H1 (cell line): Measurements from ENCODE around the gene GAPT. TPM values are rescaled to one million over a fixed set of nuclear protein-coding genes. Genes with fewer than 3 reads are reported as not detected.

Experiments
- CTCF ChIA-PET: fragments of 300-600 bp; sonication (Branson Sonifier 250); formaldehyde crosslinking; loops from one replicate; lab custom pipeline; 2021; ENCODE audit not compliant: partially characterized antibody; lab: Charles Lee
- POLR2A ChIA-PET: fragments of 300-600 bp; sonication (Branson Sonifier 250); formaldehyde crosslinking; loops from one replicate; lab custom pipeline; 2021; ENCODE audit warnings: inconsistent platforms; ENCODE audit not compliant: partially characterized antibody; lab: Charles Lee
- DNase-seq, 2 experiments: peaks; one replicate each; pipeline versions ENCODE4 v3.0.0 to v3.0.0-alpha.2; 2010 to 2022; ENCODE audit warnings: low spot score in 2 of 2, low read depth in 1 of 2, mixed read lengths in 1 of 2
- FAIRE-seq: peaks from 2 replicates; lab custom pipeline; 2011; peaks lifted over from hg19 to GRCh38; lab: Jason Lieb, UNC
- H2AFZ ChIP-seq: 2 replicates; pipeline ENCODE4 v1.8.1; 2012; ENCODE audit warnings: low read length, inconsistent platforms
- H2AK5ac ChIP-seq: 2 replicates; pipeline ENCODE4 v1.6.1; 2013; ENCODE audit warnings: low read depth, low read length
- H2BK120ac ChIP-seq: replicated peaks from 2 replicates; pipeline ENCODE3; 2013; ENCODE audit warnings: low read depth, low read length, inconsistent platforms
- H2BK12ac ChIP-seq: 2 replicates; pipeline ENCODE4 v1.6.1; 2013; ENCODE audit warnings: low read depth, low read length
- H2BK15ac ChIP-seq: 2 replicates; pipeline ENCODE4 v1.6.1; 2013; ENCODE audit warnings: low read length
- H2BK20ac ChIP-seq: 2 replicates; pipeline ENCODE4 v1.6.1; 2013; ENCODE audit warnings: low read length
- H2BK5ac ChIP-seq: 2 replicates; pipeline ENCODE4 v1.6.1; 2013; ENCODE audit warnings: low read depth, low read length
- H3K14ac ChIP-seq: 2 replicates; pipeline ENCODE4 v1.6.1; 2013; ENCODE audit warnings: inconsistent platforms; ENCODE audit not compliant: insufficient read length
- H3K18ac ChIP-seq: 2 replicates; pipeline ENCODE4 v1.6.1; 2013; ENCODE audit warnings: low read length; ENCODE audit errors: extremely low read depth
- H3K23ac ChIP-seq: 2 replicates; pipeline ENCODE4 v1.6.1; 2013; ENCODE audit warnings: inconsistent platforms; ENCODE audit not compliant: insufficient read length
- H3K23me2 ChIP-seq: 2 replicates; pipeline ENCODE4 v1.6.1; 2013; ENCODE audit warnings: low read depth, low read length
- H3K27ac ChIP-seq: 2 replicates; pipeline ENCODE4 v1.6.1; 2011; ENCODE audit warnings: low read depth, low read length, inconsistent platforms
- H3K27me3 ChIP-seq, 4 experiments: replicated peaks in 1 of 4; 1 replicate in 1 of 4; 2 replicates in 3 of 4; pipeline versions ENCODE4 v1.6.1 to v1.8.1; 2011 to 2013; ENCODE audit warnings: low read length in 3 of 4, mild to moderate bottlenecking in 3 of 4, inconsistent platforms in 2 of 4, mixed read lengths in 2 of 4, moderate library complexity in 1 of 4; ENCODE audit not compliant: control insufficient read depth in 3 of 4, insufficient read depth in 3 of 4; ENCODE audit errors: extremely low read depth in 1 of 4
- H3K36me3 ChIP-seq, 4 experiments: 2 replicates each; pipeline versions ENCODE4 v1.6.1 to v1.8.1; 2011 to 2013; ENCODE audit warnings: mild to moderate bottlenecking in 4 of 4, low read length in 3 of 4, moderate library complexity in 2 of 4, control low read depth in 1 of 4, inconsistent platforms in 1 of 4; ENCODE audit not compliant: insufficient read depth in 4 of 4, control insufficient read depth in 2 of 4
- H3K4ac ChIP-seq: replicated peaks from 2 replicates; pipeline ENCODE3; 2013; ENCODE audit warnings: low read length, low read depth, mixed read lengths, inconsistent platforms; ENCODE audit not compliant: insufficient read length
- H3K4me1 ChIP-seq, 4 experiments: replicated peaks in 1 of 4; 1 replicate in 1 of 4; 2 replicates in 3 of 4; pipeline versions ENCODE4 v1.6.1 to v1.8.1; 2011 to 2013; ENCODE audit warnings: low read length in 3 of 4, inconsistent platforms in 2 of 4, mixed read lengths in 1 of 4; ENCODE audit not compliant: insufficient read depth in 4 of 4, control insufficient read depth in 3 of 4
- H3K4me2 ChIP-seq, 2 experiments: 2 replicates each; pipeline versions ENCODE4 v1.6.1 to v1.8.1; 2011 to 2013; ENCODE audit warnings: low read depth in 2 of 2, low read length in 2 of 2, control low read depth in 1 of 2, inconsistent platforms in 1 of 2, mild to moderate bottlenecking in 1 of 2; ENCODE audit not compliant: insufficient read depth in 1 of 2
- H3K4me3 ChIP-seq, 4 experiments: fragments of 200-600, 300-600 bp in 1 of 4; sonication (generic), shearing (Covaris generic), sonication (Bioruptor Twin) in 1 of 4; 2 replicates each; pipeline versions ENCODE4 v1.5.1 to v1.8.1; 2011 to 2016; ENCODE audit warnings: low read length in 4 of 4, low read depth in 3 of 4, control low read depth in 2 of 4, inconsistent platforms in 2 of 4, mild to moderate bottlenecking in 2 of 4, mixed read lengths in 1 of 4, moderate library complexity in 1 of 4; ENCODE audit not compliant: insufficient read depth in 2 of 4; ENCODE audit errors: extremely low read depth in 1 of 4
- H3K56ac ChIP-seq: replicated peaks from 2 replicates; pipeline ENCODE3; 2013; ENCODE audit warnings: low read depth, mild to moderate bottlenecking, mixed read lengths, low read length, inconsistent platforms; ENCODE audit not compliant: insufficient read length
- H3K79me1 ChIP-seq: 2 replicates; pipeline ENCODE4 v1.6.1; 2013; ENCODE audit warnings: low read depth, low read length, control low read depth
- H3K79me2 ChIP-seq, 2 experiments: 2 replicates each; pipeline versions ENCODE4 v1.6.1 to v1.8.1; 2012 to 2013; ENCODE audit warnings: low read length in 2 of 2, mild to moderate bottlenecking in 2 of 2, inconsistent platforms in 1 of 2; ENCODE audit not compliant: insufficient read depth in 2 of 2, control insufficient read depth in 1 of 2
- H3K9ac ChIP-seq, 4 experiments: replicated peaks in 1 of 4; 1 replicate in 1 of 4; 2 replicates in 3 of 4; pipeline versions ENCODE4 v1.6.1 to v1.8.1; 2011 to 2013; ENCODE audit warnings: low read depth in 3 of 4, low read length in 3 of 4, control low read depth in 2 of 4, mild to moderate bottlenecking in 2 of 4, moderate library complexity in 2 of 4, inconsistent platforms in 1 of 4; ENCODE audit errors: extremely low read depth in 1 of 4
- H3K9me3 ChIP-seq, 2 experiments: 2 replicates each; pipeline versions ENCODE4 v1.6.1 to v1.8.1; 2012 to 2013; ENCODE audit warnings: mild to moderate bottlenecking in 2 of 2, moderate library complexity in 2 of 2, control low read depth in 1 of 2, inconsistent platforms in 1 of 2, low read depth in 1 of 2, low read length in 1 of 2, mixed read lengths in 1 of 2; ENCODE audit not compliant: insufficient read depth in 2 of 2
- H4K20me1 ChIP-seq, 2 experiments: replicated peaks in 1 of 2; 2 replicates each; pipeline versions ENCODE3 to v1.8.1; 2011 to 2013; ENCODE audit warnings: inconsistent platforms in 2 of 2, low read length in 2 of 2, mild to moderate bottlenecking in 1 of 2; ENCODE audit not compliant: insufficient read depth in 2 of 2, control insufficient read depth in 1 of 2
- H4K5ac ChIP-seq: 2 replicates; pipeline ENCODE4 v1.6.1; 2013; ENCODE audit warnings: low read length, low read depth, mixed read lengths, inconsistent platforms; ENCODE audit not compliant: insufficient read length
- H4K8ac ChIP-seq: 2 replicates; pipeline ENCODE4 v1.8.0; 2013; ENCODE audit warnings: mild to moderate bottlenecking, moderate library complexity, low read length, inconsistent platforms; ENCODE audit not compliant: insufficient read depth; ENCODE audit errors: extremely low read depth
- H4K91ac ChIP-seq: replicated peaks from 2 replicates; pipeline ENCODE3; 2013; ENCODE audit warnings: low read length, mixed read lengths, inconsistent platforms; ENCODE audit not compliant: insufficient read length
- BACH1 ChIP-seq: IDR thresholded peaks from 2 replicates; pipeline ENCODE4 v1.6.1; 2012; ENCODE audit warnings: low read length, improper control_type of control experiment
- BRCA1 ChIP-seq: IDR thresholded peaks from 2 replicates; pipeline ENCODE4 v1.6.1; 2012; ENCODE audit warnings: low read depth, low read length, improper control_type of control experiment
- CBX8 ChIP-seq: fragments of 300-800, 300-1000 bp; sonication (generic); IDR thresholded peaks from 2 replicates; pipeline ENCODE4 v1.7.1; 2016; ENCODE audit warnings: low read depth, low read length, borderline replicate concordance
- CEBPB ChIP-seq: IDR thresholded peaks from 2 replicates; pipeline ENCODE4 v1.6.1; 2012; ENCODE audit warnings: low read depth, low read length
- CREB1 ChIP-seq: IDR thresholded peaks from 2 replicates; pipeline ENCODE4 v1.6.1; 2012; ENCODE audit warnings: inconsistent platforms
- POLR2A ChIP-seq, 2 experiments: IDR thresholded peaks; 1 replicate in 1 of 2; 2 replicates in 1 of 2; pipeline ENCODE4 v1.6.1; 2011; ENCODE audit warnings: low read depth in 2 of 2, low read length in 2 of 2, mild to moderate bottlenecking in 2 of 2; ENCODE audit errors: control extremely low read depth in 1 of 2
- RNF2 ChIP-seq: fragments of 200-900, 300-1000 bp; sonication (generic); IDR thresholded peaks from 2 replicates; pipeline ENCODE4 v1.7.1; 2016; ENCODE audit warnings: borderline replicate concordance, low read depth, mild to moderate bottlenecking, antibody characterized with exemption, low read length; ENCODE audit not compliant: poor library complexity, severe bottlenecking; ENCODE audit errors: missing control alignments
- SIX5 ChIP-seq: IDR thresholded peaks from 2 replicates; pipeline ENCODE4 v1.6.1; 2011; ENCODE audit warnings: mild to moderate bottlenecking, low read depth, low read length
- SP1 ChIP-seq: IDR thresholded peaks from 2 replicates; pipeline ENCODE4 v1.6.1; 2011; ENCODE audit warnings: low read depth, low read length
- SP4 ChIP-seq: IDR thresholded peaks from 2 replicates; pipeline ENCODE4 v1.6.1; 2012; ENCODE audit warnings: low read length, inconsistent platforms
- TBP ChIP-seq: IDR thresholded peaks from 2 replicates; pipeline ENCODE4 v1.6.1; 2011; ENCODE audit warnings: low read depth, low read length, improper control_type of control experiment
- YY1 ChIP-seq: IDR thresholded peaks from 2 replicates; pipeline ENCODE4 v1.6.1; 2011; ENCODE audit warnings: low read depth, mild to moderate bottlenecking, low read length
- WGBS, 2 experiments: shearing (Covaris generic) in 1 of 2; methylation state at CpG; one replicate each; pipeline versions ENCODE4 v1.1.6 to v1.1.7; 2013 to 2015; ENCODE audit warnings: low lambda C conversion rate in 2 of 2, mixed read lengths in 2 of 2, inconsistent platforms in 1 of 2, low coverage in 1 of 2, missing lambda C conversion rate in 1 of 2; ENCODE audit not compliant: insufficient replicate concordance in 2 of 2, insufficient coverage in 1 of 2, insufficient read length in 1 of 2; ENCODE audit errors: extremely low coverage in 1 of 2, missing lambda C conversion rate in 1 of 2; 5-methylcytosine and 5-hydroxymethylcytosine counted together
- polyA plus RNA-seq, 7 experiments: library from polyadenylated mRNA; depleted of rRNA in 3 of 7; stranded (reverse) in 5 of 7; unstranded in 2 of 7; fragments of >200 nt in 5 of 7; fragments of 200-250 nt in 2 of 7; gene quantifications; 1 replicate in 5 of 7; 2 replicates in 1 of 7; 4 replicates in 1 of 7; pipeline versions ENCODE4 v1.2.1 to v1.2.3, GENCODE V29; 2011 to 2013; ENCODE audit warnings: missing spikeins in 2 of 7, mixed read lengths in 2 of 7
- total RNA-seq: library from RNA; stranded (reverse); fragmentation: NEBNext Ultra II Directional; extraction: Animal tissue kit (Norgen Biotek cat#: 25700); gene quantifications from 2 replicates; pipeline ENCODE4 v1.2.1, GENCODE V29; 2021
- TF ChIP-seq, protein P1 (sequence below): IDR thresholded peaks from 2 replicates; pipeline ENCODE4 v1.6.1; 2012; ENCODE audit warnings: inconsistent platforms

GAPT gene
- total and polyA plus RNA-seq, 2 of the 8 experiments (the other 6 are each of a cell fraction or from before 2014, with no cell fraction given): not detected

DNA sequence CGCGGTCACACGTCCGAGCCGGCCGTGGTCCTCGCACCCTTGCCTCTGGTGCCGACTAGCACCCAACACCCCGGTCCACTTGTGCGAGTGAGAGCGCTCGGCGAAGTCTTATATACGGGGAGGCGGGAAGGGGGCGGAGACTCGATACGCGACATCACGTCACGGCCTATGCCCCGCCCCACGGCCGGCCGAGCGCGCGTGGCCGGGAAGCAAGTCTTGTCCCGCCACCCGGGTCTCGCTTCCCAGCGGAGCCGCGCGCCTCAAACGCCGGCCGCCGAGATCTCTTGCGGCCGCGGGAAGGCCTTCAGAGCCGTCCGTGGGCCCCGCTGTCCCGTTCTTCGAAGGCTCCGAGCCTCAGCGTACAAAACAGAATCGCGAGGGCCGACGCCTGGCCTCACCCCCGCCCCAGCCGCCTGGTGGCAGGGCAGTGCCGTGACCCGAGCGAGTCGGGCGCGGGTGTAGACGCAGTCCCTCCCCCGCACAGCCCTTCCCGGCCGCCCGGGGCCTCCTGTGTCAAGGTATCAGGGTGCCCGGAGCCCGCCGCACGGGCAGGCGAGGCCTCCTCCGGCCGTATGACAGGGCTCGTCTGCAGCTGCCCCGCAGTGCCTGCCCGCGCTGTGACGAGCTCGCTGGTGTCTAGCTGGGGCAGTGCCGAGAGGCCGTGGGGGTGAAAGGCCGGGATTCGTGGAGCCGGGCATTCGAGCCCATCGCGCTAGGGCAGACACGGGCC lies 31.1 kb upstream of the GAPT start, which contains the start of gene PLK2:
Gene PLK2 (minus strand): TSS at position 85 of the 730 bp plus-strand sequence. CDS start 127 bp downstream, outside the sequence.
- peaks cover 0 to 3% (median 2%) of the 10 kb centered on the region in 4 experiments; a peak in 3 of 7 replicates for H3K27me3 ChIP-seq
- ChIA-PET CTCF (interaction anchor here (0.6 to 4.4 kb wide), 39 partner anchors 10 to 1162 kb away, joined by 3 to 86 read pairs (median 4); no protein-coding TSS in a partner anchor), POLR2A (interaction anchor here (0.8 to 1.5 kb wide), 3 partner anchors 146 to 686 kb away, joined by 3 to 4 read pairs (median 3); no protein-coding TSS in a partner anchor)
- no peak within 1 kb of the TSS for H2BK12ac ChIP-seq
- H2BK120ac ChIP-seq: no peak within 1 kb of the TSS
- H2AFZ ChIP-seq: no peak within 1 kb of the TSS; the same call in 1 of the 2 replicates
- H2BK5ac ChIP-seq: peak within 1 kb of the TSS; percentile 76; the same call in 1 of the 2 replicates
- H4K91ac ChIP-seq: no peak within 1 kb of the TSS
- H3K79me1 ChIP-seq: no peaks in the 10 kb centered on the region
- H3K14ac ChIP-seq: no peak within 1 kb of the TSS
- peaks cover 4 to 20% (median 12%) of the 10 kb centered on the region in 4 experiments for H3K36me3 ChIP-seq
- H4K8ac ChIP-seq: peak within 1 kb of the TSS; percentile 80
- H3K23ac ChIP-seq: no peak within 1 kb of the TSS
- H3K18ac ChIP-seq: peak within 1 kb of the TSS; percentile 49
- FAIRE-seq (no peak), DNase-seq (peak; percentile 61 to 88)
- no peaks in the 10 kb centered on the region for H3K9me3 ChIP-seq
- no peak within 1 kb of the TSS for H4K5ac ChIP-seq
- peak within 1 kb of the TSS; percentile 61 to 79 (median 73) for H3K4me3 ChIP-seq
- H3K27ac ChIP-seq: no peak within 1 kb of the TSS
- H3K9ac ChIP-seq: peak within 1 kb of the TSS; percentile 5 to 77 (median 50); a peak in 6 of 7 replicates
- peak within 1 kb of the TSS; percentile 29; the same call in 1 of the 2 replicates for H2BK15ac ChIP-seq
- H4K20me1 ChIP-seq: peaks cover 0 to 2% of the 10 kb centered on the region in 2 experiments
- peak within 1 kb of the TSS; percentile 69 to 74 for H3K4me2 ChIP-seq
- H3K4ac ChIP-seq: no peak within 1 kb of the TSS
- H3K79me2 ChIP-seq: 0 out of 4 replicates have a peak, but pooled peaks cover 0 to 2% of the 10 kb centered on the region in 2 experiments
- peak within 1 kb of the TSS; percentile 33 for H3K56ac ChIP-seq
- no peaks in the 10 kb centered on the region; the same call in 1 of the 2 replicates for H3K23me2 ChIP-seq
- H2BK20ac ChIP-seq: no peak within 1 kb of the TSS
- no peak within 1 kb of the TSS for H2AK5ac ChIP-seq
- WGBS, 2 experiments: 2% methylated on average over 61 of the region's 89 CpGs; no CpG with 5 or more reads in 1 of the 2 experiments
- H3K4me1 ChIP-seq: peaks cover 0 to 4% (median 3%) of the 10 kb centered on the region in 4 experiments; a peak in 3 of 7 replicates
- TF ChIP-seq SP1: peak; percentile 72; the same call in 1 of the 2 replicates
- TF ChIP-seq CREB1: peak; percentile 92
- peak; percentile 0 for TF ChIP-seq RNF2
- peak; percentile 96 for TF ChIP-seq TBP
- TF ChIP-seq CBX8: no peak
- TF ChIP-seq, protein P1, sequence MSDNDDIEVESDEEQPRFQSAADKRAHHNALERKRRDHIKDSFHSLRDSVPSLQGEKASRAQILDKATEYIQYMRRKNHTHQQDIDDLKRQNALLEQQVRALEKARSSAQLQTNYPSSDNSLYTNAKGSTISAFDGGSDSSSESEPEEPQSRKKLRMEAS: peak; percentile 46
- no peak; the same call in 1 of the 2 replicates for TF ChIP-seq SP4
- TF ChIP-seq YY1: no peak
- no peak for TF ChIP-seq BRCA1
- peak; percentile 95 to 96 for TF ChIP-seq POLR2A (IDR thresholded peaks at IDR 0.05; ENCODE audit: control extremely low read depth in 1 of 2, low read depth in 2 of 2, low read length in 2 of 2)
- peak; percentile 51 for TF ChIP-seq BACH1
- no peak for TF ChIP-seq CEBPB
- no peak for TF ChIP-seq SIX5
